22Rv1 (cell line): ENCODE measurements around the gene FRS3.

Source experiments
- ZFX ChIP-seq: fragments of 450-650 bp; IDR thresholded peaks from 2 replicates; pipeline ENCODE4 v1.6.1; 2017; ENCODE audit warnings: antibody characterized with exemption, borderline replicate concordance
- TF ChIP-seq, protein P1 (sequence below): fragments of 450-650 bp; IDR thresholded peaks from 2 replicates; pipeline ENCODE4 v1.5.1; 2017; ENCODE audit warnings: mild to moderate bottlenecking

DNA sequence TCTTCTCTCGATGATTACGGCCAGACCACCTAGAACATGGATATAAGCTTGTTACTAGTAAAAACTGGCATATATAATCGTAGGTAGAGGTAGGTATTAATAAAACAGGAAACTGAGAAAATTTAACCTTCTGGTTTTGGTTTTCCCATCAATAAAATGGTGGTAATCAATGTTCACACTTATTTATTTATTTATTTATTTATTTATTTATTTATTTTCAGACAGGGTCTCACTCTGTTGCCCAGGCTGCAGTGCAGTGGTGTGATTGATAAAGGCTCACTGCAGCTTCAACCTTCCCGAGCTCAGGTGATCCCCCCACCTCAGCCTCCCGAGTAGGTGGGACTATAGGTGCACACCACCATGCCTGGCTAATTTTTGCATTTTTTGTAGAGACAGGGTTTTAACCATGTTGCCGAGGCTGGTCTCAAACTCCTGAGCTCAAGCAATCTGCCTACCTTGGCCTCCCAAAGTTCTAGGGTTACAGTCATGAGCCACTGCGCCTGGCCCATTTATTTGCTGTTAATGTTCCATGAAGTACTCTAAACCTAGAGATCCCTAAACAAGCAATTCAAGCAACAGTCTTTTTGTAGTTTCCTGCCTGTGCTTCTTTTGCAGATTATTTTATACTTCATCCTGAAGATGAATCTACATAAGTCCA is 19.3 kb upstream of the FRS3 start:
- TF ChIP-seq, protein P1, sequence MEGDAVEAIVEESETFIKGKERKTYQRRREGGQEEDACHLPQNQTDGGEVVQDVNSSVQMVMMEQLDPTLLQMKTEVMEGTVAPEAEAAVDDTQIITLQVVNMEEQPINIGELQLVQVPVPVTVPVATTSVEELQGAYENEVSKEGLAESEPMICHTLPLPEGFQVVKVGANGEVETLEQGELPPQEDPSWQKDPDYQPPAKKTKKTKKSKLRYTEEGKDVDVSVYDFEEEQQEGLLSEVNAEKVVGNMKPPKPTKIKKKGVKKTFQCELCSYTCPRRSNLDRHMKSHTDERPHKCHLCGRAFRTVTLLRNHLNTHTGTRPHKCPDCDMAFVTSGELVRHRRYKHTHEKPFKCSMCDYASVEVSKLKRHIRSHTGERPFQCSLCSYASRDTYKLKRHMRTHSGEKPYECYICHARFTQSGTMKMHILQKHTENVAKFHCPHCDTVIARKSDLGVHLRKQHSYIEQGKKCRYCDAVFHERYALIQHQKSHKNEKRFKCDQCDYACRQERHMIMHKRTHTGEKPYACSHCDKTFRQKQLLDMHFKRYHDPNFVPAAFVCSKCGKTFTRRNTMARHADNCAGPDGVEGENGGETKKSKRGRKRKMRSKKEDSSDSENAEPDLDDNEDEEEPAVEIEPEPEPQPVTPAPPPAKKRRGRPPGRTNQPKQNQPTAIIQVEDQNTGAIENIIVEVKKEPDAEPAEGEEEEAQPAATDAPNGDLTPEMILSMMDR: no peak
- TF ChIP-seq ZFX: no peak
